M059J (cell line): ENCODE data around the gene KIF22. TPM values are rescaled to one million over a fixed set of nuclear protein-coding genes. Genes with fewer than 3 reads are reported as not detected.
"Not testable (repeated sequence)": the region's sequence is repeated elsewhere in the genome, so short reads cannot be mapped to it uniquely, and the experiment has no call there.

Source experiments
- DNase-seq: peaks from one replicate; pipeline ENCODE4 v3.0.0-alpha.2; 2012; ENCODE audit warnings: low read depth
- total RNA-seq: library from RNA; depleted of rRNA; stranded (reverse); fragments of >200 nt; shearing (Covaris generic); gene quantifications from 2 replicates; pipeline ENCODE4 v1.2.3, GENCODE V29; 2014

Gene KIF22
- total RNA-seq, 1 experiment from 2014 or later: 79.0 TPM

- no peak for DNase-seq
Observed at GRCh38 chr16:29766571-29766970, 24.0 kb upstream of the KIF22 start.

- DNase-seq: no peak
Observed at GRCh38 chr16:29767062-29767461, 23.5 kb upstream of the KIF22 start.

GRCh38 chr16:29769507-29769906 is 21.0 kb upstream of the KIF22 start:
- no peak for DNase-seq

GRCh38 chr16:29770250-29770929 is 20.2 kb upstream of the KIF22 start:
- DNase-seq: no peak

GRCh38 chr16:29772330-29772729 is 18.2 kb upstream of the KIF22 start:
- DNase-seq: not testable (repeated sequence)

GRCh38 chr16:29774730-29775129 is 15.8 kb upstream of the KIF22 start:
- no peak for DNase-seq

- DNase-seq: peak; percentile 72
Observed at GRCh38 chr16:29775742-29776408, 14.7 kb upstream of the KIF22 start.

- DNase-seq: no peak
Observed at GRCh38 chr16:29777576-29778350, 12.8 kb upstream of the KIF22 start, which contains the start of gene ZG16. Gene ZG16 (plus strand): TSS chr16:29778256. CDS start chr16:29779267, 1,011 bp downstream.

- peak; percentile 44 for DNase-seq
Observed at GRCh38 chr16:29779474-29779873, 11.1 kb upstream of the KIF22 start.

GRCh38 chr16:29783094-29783953 is 7.2 kb upstream of the KIF22 start:
- DNase-seq: not testable (repeated sequence)

- peak; percentile 22 for DNase-seq
Observed at GRCh38 chr16:29784157-29784556, 6.4 kb upstream of the KIF22 start.

- DNase-seq: no peak
Observed at GRCh38 chr16:29784901-29785500, 5.5 kb upstream of the KIF22 start.

- not testable (repeated sequence) for DNase-seq
Observed at GRCh38 chr16:29787155-29787554, 3.4 kb upstream of the KIF22 start.

GRCh38 chr16:29789775-29790182 is 772 bp upstream of the KIF22 start:
- no peak for DNase-seq

- no peak for DNase-seq
Observed at GRCh38 chr16:29790949-29791844, 646 bp downstream of the KIF22 start.

- no peak for DNase-seq
Observed at GRCh38 chr16:29791845-29792807, 1.6 kb downstream of the KIF22 start.

GRCh38 chr16:29793153-29793552 is 2.6 kb downstream of the KIF22 start:
- DNase-seq: not testable (repeated sequence)

- no peak for DNase-seq
Observed at GRCh38 chr16:29794231-29794710, 3.7 kb downstream of the KIF22 start.
